Measurements from ENCODE around the gene ANKRD53. TPM values are rescaled to one million over a fixed set of nuclear protein-coding genes. Genes with fewer than 3 reads are reported as not detected.

ANKRD53 gene
- total and polyA plus RNA-seq, 4 experiments from 2014 or later: 0.20 TPM; not detected in 3

- Histone ChIP-seq H3K4me3 (ENCODE audit: low read length in 2 of 2) (no peak overlapping the region), H3K9me3 (ENCODE audit: control insufficient read depth in 1 of 2, low read length in 2 of 2) (no peaks in the 10 kb centered on the region), H3K27ac (ENCODE audit: low read depth, low read length) (no peak overlapping the region), H3K4me1 (ENCODE audit: insufficient read depth, low read length) (peaks cover 8% of the 10 kb centered on the region), H3K27me3 (ENCODE audit: insufficient read depth, low read length) (no peaks in the 10 kb centered on the region), H3K36me3 (ENCODE audit: insufficient read depth, low read length) (peaks cover 50% of the 10 kb centered on the region)
- Mint-ChIP-seq H3K27ac (peak overlapping the region in 6 of 7 donors; percentile 3 to 84 (median 25)), H3K4me3 (no peak overlapping the region), H3K36me3 (peaks cover 35 to 44% of the 10 kb centered on the region in 2 donors), H3K4me1 (peaks cover 9 to 34% (median 17%) of the 10 kb centered on the region in 4 donors), H3K27me3 (no peaks in the 10 kb centered on the region), H3K9me3 (no peaks in the 10 kb centered on the region)
- ChIA-PET POLR2A (ENCODE audit: partially characterized antibody) (interaction anchor here (1.3 kb wide), 1 partner anchor 83 kb away, joined by 3 read pairs; the partner anchor contains the start of gene NAGK), CTCF (ENCODE audit: partially characterized antibody) (interaction anchor here (0.9 to 6.7 kb wide), 3 partner anchors 10 to 20 kb away, joined by 5 to 75 read pairs (median 71); no protein-coding TSS in a partner anchor)
- intact Hi-C loops (cut with micrococcal nuclease): loop anchor here (1.0 to 2.0 kb wide), 3 partner anchors 9 to 21 kb away; no protein-coding TSS in a partner anchor
- DNase-seq: no peak
These were observed 7.5 kb downstream of the ANKRD53 start for GRCh38 chr2:70985956-70986355.

GRCh38 chr2:70986499-70987189, 8.2 kb downstream of the ANKRD53 start:
- peaks cover 53% of the 10 kb centered on the region for H3K36me3 ChIP-seq (ENCODE audit: insufficient read depth, low read length)
- no peaks in the 10 kb centered on the region for H3K9me3 Mint-ChIP-seq
- H3K4me3 ChIP-seq (ENCODE audit: low read length in 2 of 2): no peak overlapping the region
- ChIA-PET POLR2A (ENCODE audit: partially characterized antibody) (interaction anchor here (1.0 to 1.3 kb wide), 2 partner anchors 12 to 82 kb away, joined by 3 read pairs; partner anchors contain the start of gene NAGK), CTCF (ENCODE audit: partially characterized antibody) (interaction anchor here (0.9 to 6.7 kb wide), 4 partner anchors 9 to 21 kb away, joined by 5 to 75 read pairs (median 39); partner anchors contain the start of gene ANKRD53)
- intact Hi-C loops (cut with micrococcal nuclease): no loop called here
- H3K4me1 Mint-ChIP-seq: peaks cover 11 to 41% (median 22%) of the 10 kb centered on the region in 4 donors
- no peak overlapping the region for H3K27ac ChIP-seq (ENCODE audit: low read depth, low read length)
- no peaks in the 10 kb centered on the region for H3K9me3 ChIP-seq (ENCODE audit: control insufficient read depth in 1 of 2, low read length in 2 of 2)
- no peak overlapping the region for H3K4me3 Mint-ChIP-seq
- H3K27me3 ChIP-seq (ENCODE audit: insufficient read depth, low read length): no peaks in the 10 kb centered on the region
- H3K27ac Mint-ChIP-seq: peak overlapping the region in 4 of 7 donors; percentile 19 to 44 (median 27)
- no peak for DNase-seq
- H3K27me3 Mint-ChIP-seq: no peaks in the 10 kb centered on the region
- H3K36me3 Mint-ChIP-seq: peaks cover 39 to 50% of the 10 kb centered on the region in 2 donors
- peaks cover 8% of the 10 kb centered on the region for H3K4me1 ChIP-seq (ENCODE audit: insufficient read depth, low read length)

GRCh38 chr2:70987386-70987785, 9.0 kb downstream of the ANKRD53 start:
- peaks cover 8% of the 10 kb centered on the region for H3K4me1 ChIP-seq (ENCODE audit: insufficient read depth, low read length)
- peaks cover 53% of the 10 kb centered on the region for H3K36me3 ChIP-seq (ENCODE audit: insufficient read depth, low read length)
- CTCF ChIA-PET (ENCODE audit: partially characterized antibody): interaction anchor here (2.4 to 6.7 kb wide), 2 partner anchors 9 to 15 kb away, joined by 7 to 75 read pairs; partner anchors contain the start of gene ANKRD53
- DNase-seq: no peak
- peaks cover 11 to 43% (median 24%) of the 10 kb centered on the region in 4 donors for H3K4me1 Mint-ChIP-seq
- H3K27ac ChIP-seq (ENCODE audit: low read depth, low read length): no peak overlapping the region
- POLR2A ChIA-PET (ENCODE audit: partially characterized antibody): interaction anchor here (1.0 kb wide), 1 partner anchor 13 kb away, joined by 3 read pairs; no protein-coding TSS in a partner anchor
- peak overlapping the region in 1 of 7 donors; percentile 55 for H3K27ac Mint-ChIP-seq
- H3K9me3 Mint-ChIP-seq: no peaks in the 10 kb centered on the region
- H3K4me3 Mint-ChIP-seq: no peak overlapping the region
- peaks cover 40 to 52% of the 10 kb centered on the region in 2 donors for H3K36me3 Mint-ChIP-seq
- H3K4me3 ChIP-seq (ENCODE audit: low read length in 2 of 2): no peak overlapping the region
- H3K27me3 Mint-ChIP-seq: no peaks in the 10 kb centered on the region
- intact Hi-C loops (cut with micrococcal nuclease): no loop called here
- no peaks in the 10 kb centered on the region for H3K27me3 ChIP-seq (ENCODE audit: insufficient read depth, low read length)
- H3K9me3 ChIP-seq (ENCODE audit: control insufficient read depth in 1 of 2, low read length in 2 of 2): no peaks in the 10 kb centered on the region

- Mint-ChIP-seq H3K4me3 (no peak overlapping the region), H3K27ac (peak overlapping the region in 1 of 7 donors; percentile 66), H3K36me3 (peaks cover 43 to 57% of the 10 kb centered on the region in 2 donors), H3K4me1 (peaks cover 17 to 50% (median 30%) of the 10 kb centered on the region in 4 donors), H3K27me3 (no peaks in the 10 kb centered on the region), H3K9me3 (no peaks in the 10 kb centered on the region)
- H3K9me3 ChIP-seq (ENCODE audit: control insufficient read depth in 1 of 2, low read length in 2 of 2): no peaks in the 10 kb centered on the region
- peaks cover 15% of the 10 kb centered on the region for H3K4me1 ChIP-seq (ENCODE audit: insufficient read depth, low read length)
- POLR2A ChIA-PET (ENCODE audit: partially characterized antibody): no interaction called here
- no peak overlapping the region for H3K27ac ChIP-seq (ENCODE audit: low read depth, low read length)
- intact Hi-C loops (cut with micrococcal nuclease): no loop called here
- peaks cover 53% of the 10 kb centered on the region for H3K36me3 ChIP-seq (ENCODE audit: insufficient read depth, low read length)
- no peak overlapping the region for H3K4me3 ChIP-seq (ENCODE audit: low read length in 2 of 2)
- DNase-seq: no peak
- no peaks in the 10 kb centered on the region for H3K27me3 ChIP-seq (ENCODE audit: insufficient read depth, low read length)
- CTCF ChIA-PET (ENCODE audit: partially characterized antibody): interaction anchor here (2.4 to 6.7 kb wide), 2 partner anchors 10 to 14 kb away, joined by 7 to 75 read pairs; partner anchors contain the start of gene ANKRD53
These were observed 9.7 kb downstream of the ANKRD53 start for GRCh38 chr2:70988151-70988550.

GRCh38 chr2:70988726-70989648, 10.6 kb downstream of the ANKRD53 start:
- intact Hi-C loops (cut with micrococcal nuclease): no loop called here
- Mint-ChIP-seq H3K36me3 (peaks cover 43 to 62% of the 10 kb centered on the region in 2 donors), H3K9me3 (no peaks in the 10 kb centered on the region), H3K27ac (peak overlapping the region in 2 of 7 donors; percentile 7 to 73), H3K4me1 (peaks cover 25 to 58% (median 37%) of the 10 kb centered on the region in 4 donors), H3K27me3 (no peaks in the 10 kb centered on the region), H3K4me3 (peak overlapping the region in 1 of 8 donors; percentile 20)
- no peak overlapping the region for H3K4me3 ChIP-seq (ENCODE audit: low read length in 2 of 2)
- peaks cover 23% of the 10 kb centered on the region for H3K4me1 ChIP-seq (ENCODE audit: insufficient read depth, low read length)
- DNase-seq: no peak
- H3K27me3 ChIP-seq (ENCODE audit: insufficient read depth, low read length): no peaks in the 10 kb centered on the region
- no peak overlapping the region for H3K27ac ChIP-seq (ENCODE audit: low read depth, low read length)
- H3K9me3 ChIP-seq (ENCODE audit: control insufficient read depth in 1 of 2, low read length in 2 of 2): no peaks in the 10 kb centered on the region
- H3K36me3 ChIP-seq (ENCODE audit: insufficient read depth, low read length): peaks cover 53% of the 10 kb centered on the region
- ChIA-PET CTCF (ENCODE audit: partially characterized antibody) (interaction anchor here (1.2 to 3.0 kb wide), 3 partner anchors 9 to 12 kb away, joined by 5 to 10 read pairs (median 7); partner anchors contain the start of gene ANKRD53), POLR2A (ENCODE audit: partially characterized antibody) (no interaction called here)

GRCh38 chr2:70990216-70990615, 11.8 kb downstream of the ANKRD53 start:
- Histone ChIP-seq H3K9me3 (ENCODE audit: control insufficient read depth in 1 of 2, low read length in 2 of 2) (no peaks in the 10 kb centered on the region), H3K4me1 (ENCODE audit: insufficient read depth, low read length) (peaks cover 17% of the 10 kb centered on the region), H3K27ac (ENCODE audit: low read depth, low read length) (no peak overlapping the region), H3K36me3 (ENCODE audit: insufficient read depth, low read length) (peaks cover 53% of the 10 kb centered on the region), H3K27me3 (ENCODE audit: insufficient read depth, low read length) (no peaks in the 10 kb centered on the region), H3K4me3 (ENCODE audit: low read length in 2 of 2) (no peak overlapping the region)
- DNase-seq: no peak
- ChIA-PET CTCF (ENCODE audit: partially characterized antibody) (interaction anchor here (1.2 to 3.0 kb wide), 2 partner anchors 10 to 11 kb away, joined by 5 to 10 read pairs; no protein-coding TSS in a partner anchor), POLR2A (ENCODE audit: partially characterized antibody) (no interaction called here)
- peaks cover 21 to 52% (median 31%) of the 10 kb centered on the region in 4 donors for H3K4me1 Mint-ChIP-seq
- H3K27me3 Mint-ChIP-seq: no peaks in the 10 kb centered on the region
- H3K9me3 Mint-ChIP-seq: no peaks in the 10 kb centered on the region
- no peak overlapping the region for H3K4me3 Mint-ChIP-seq
- H3K27ac Mint-ChIP-seq: no peak overlapping the region
- H3K36me3 Mint-ChIP-seq: peaks cover 43 to 62% of the 10 kb centered on the region in 2 donors
- intact Hi-C loops (cut with micrococcal nuclease): no loop called here
